ENCODE measurements around the gene NAA25.
"Not testable (repeated sequence)": the region's sequence is repeated elsewhere in the genome, so short reads cannot be mapped to it uniquely, and the experiment has no call there.

The NAA25 gene

GRCh38 chr12:112107306-112108201 lies 1.0 kb downstream of the NAA25 start:
- no peak for DNase-seq (ENCODE audit: low spot score)
- peaks cover 37% of the 10 kb centered on the region for H3K4me1 Mint-ChIP-seq (ENCODE audit: low read depth)

GRCh38 chr12:112105891-112106290 lies 2.7 kb downstream of the NAA25 start:
- H3K27me3 Mint-ChIP-seq (ENCODE audit: low read depth) = no peaks in the 10 kb centered on the region
- H3K4me1 Mint-ChIP-seq (ENCODE audit: low read depth) = peaks cover 44% of the 10 kb centered on the region
- peak overlapping the region; percentile 24 for H3K27ac Mint-ChIP-seq
- H3K4me3 Mint-ChIP-seq = peak overlapping the region; percentile 7
- H3K9me3 Mint-ChIP-seq = no peaks in the 10 kb centered on the region
- DNase-seq (ENCODE audit: low spot score) = no peak
- H3K36me3 Mint-ChIP-seq (ENCODE audit: low read depth) = peaks cover 19% of the 10 kb centered on the region

More at GRCh38 chr12:112107306-112108201, 1.0 kb downstream of the NAA25 start:
- Mint-ChIP-seq H3K4me3 (peak overlapping the region; percentile 97), H3K9me3 (no peaks in the 10 kb centered on the region), H3K36me3 (ENCODE audit: low read depth) (peaks cover 12% of the 10 kb centered on the region), H3K27me3 (ENCODE audit: low read depth) (no peaks in the 10 kb centered on the region), H3K27ac (peak overlapping the region; percentile 84)

- Mint-ChIP-seq H3K27me3 (ENCODE audit: low read depth) (no peaks in the 10 kb centered on the region), H3K4me1 (ENCODE audit: low read depth) (peaks cover 45% of the 10 kb centered on the region), H3K27ac (no peak overlapping the region), H3K9me3 (no peaks in the 10 kb centered on the region), H3K4me3 (no peak overlapping the region), H3K36me3 (ENCODE audit: low read depth) (peaks cover 32% of the 10 kb centered on the region)
- no peak for DNase-seq (ENCODE audit: low spot score)
Observed at GRCh38 chr12:112103758-112104503, 4.7 kb downstream of the NAA25 start.

DNA sequence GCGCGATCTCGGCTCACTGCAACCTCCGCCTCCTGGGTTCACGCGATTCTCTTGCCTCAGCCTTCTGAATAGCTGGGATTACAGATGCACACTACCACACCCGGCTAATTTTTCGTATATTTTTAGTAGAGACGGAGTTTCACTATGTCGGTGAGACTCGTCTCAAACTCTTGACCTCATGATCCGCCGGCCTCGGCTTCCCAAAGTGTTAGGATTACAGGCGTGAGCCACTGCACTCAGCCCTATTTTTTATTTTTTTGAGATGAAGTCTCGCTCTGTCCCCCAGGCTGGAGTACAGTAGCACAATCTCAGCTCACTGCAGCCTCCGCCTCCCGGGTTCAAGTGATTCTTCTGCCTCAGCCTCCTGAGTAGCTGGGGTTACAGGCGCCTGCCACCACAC lies 5.8 kb downstream of the NAA25 start:
- Mint-ChIP-seq H3K4me1 (ENCODE audit: low read depth) (peaks cover 44% of the 10 kb centered on the region), H3K36me3 (ENCODE audit: low read depth) (peaks cover 36% of the 10 kb centered on the region)
- H3K4me3 Mint-ChIP-seq; H3K9me3 Mint-ChIP-seq; H3K27me3 Mint-ChIP-seq (ENCODE audit: low read depth); H3K27ac Mint-ChIP-seq; DNase-seq (ENCODE audit: low spot score): not testable (repeated sequence)

DNA sequence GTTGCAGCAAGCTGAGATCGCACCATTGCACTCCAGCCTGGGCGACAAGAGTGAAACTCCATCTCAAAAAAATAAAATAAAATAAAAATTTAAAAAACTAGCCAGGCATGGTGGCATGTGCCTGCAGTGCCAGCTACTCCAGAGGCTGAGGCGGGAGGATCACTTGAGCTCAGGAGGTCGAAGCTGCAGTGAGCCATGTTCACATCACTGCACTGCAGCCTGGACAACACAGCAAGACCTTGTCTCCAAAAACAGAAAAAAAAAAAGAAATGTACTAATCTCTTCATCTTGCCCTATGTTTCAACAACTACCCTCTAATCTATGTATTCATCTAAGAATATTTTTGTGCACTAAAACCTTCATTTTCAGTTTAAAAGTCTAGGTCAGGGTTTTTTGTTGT lies 6.5 kb downstream of the NAA25 start:
- no peaks in the 10 kb centered on the region for H3K27me3 Mint-ChIP-seq (ENCODE audit: low read depth)
- H3K9me3 Mint-ChIP-seq = no peaks in the 10 kb centered on the region
- H3K4me3 Mint-ChIP-seq = no peak overlapping the region
- H3K4me1 Mint-ChIP-seq (ENCODE audit: low read depth) = peaks cover 40% of the 10 kb centered on the region
- DNase-seq (ENCODE audit: low spot score) = no peak
- H3K36me3 Mint-ChIP-seq (ENCODE audit: low read depth) = peaks cover 37% of the 10 kb centered on the region
- H3K27ac Mint-ChIP-seq = no peak overlapping the region

DNA sequence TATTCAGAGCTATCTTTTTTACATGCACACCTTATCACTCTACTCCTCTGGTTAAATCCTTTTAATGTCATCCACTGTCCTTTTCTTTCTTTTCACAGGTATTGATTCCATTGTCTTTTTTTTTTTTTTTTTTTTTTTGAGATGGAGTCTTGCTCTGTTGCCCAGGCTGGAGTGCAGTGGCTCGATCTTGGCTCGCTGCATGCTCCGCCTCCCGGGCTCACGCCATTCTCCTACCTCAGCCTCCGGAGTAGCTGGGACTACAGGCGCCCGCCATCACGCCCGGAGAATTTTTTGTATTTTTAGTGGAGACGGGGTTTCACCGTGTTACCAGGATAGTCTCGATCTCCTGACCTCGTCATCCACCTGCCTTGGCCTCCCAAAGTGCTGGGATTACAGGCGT lies 8.1 kb downstream of the NAA25 start:
- not testable (repeated sequence) for H3K4me3 Mint-ChIP-seq; H3K27ac Mint-ChIP-seq; H3K9me3 Mint-ChIP-seq; DNase-seq (ENCODE audit: low spot score); H3K27me3 Mint-ChIP-seq (ENCODE audit: low read depth)
- peaks cover 38% of the 10 kb centered on the region for H3K36me3 Mint-ChIP-seq (ENCODE audit: low read depth)
- peaks cover 42% of the 10 kb centered on the region for H3K4me1 Mint-ChIP-seq (ENCODE audit: low read depth)

DNA sequence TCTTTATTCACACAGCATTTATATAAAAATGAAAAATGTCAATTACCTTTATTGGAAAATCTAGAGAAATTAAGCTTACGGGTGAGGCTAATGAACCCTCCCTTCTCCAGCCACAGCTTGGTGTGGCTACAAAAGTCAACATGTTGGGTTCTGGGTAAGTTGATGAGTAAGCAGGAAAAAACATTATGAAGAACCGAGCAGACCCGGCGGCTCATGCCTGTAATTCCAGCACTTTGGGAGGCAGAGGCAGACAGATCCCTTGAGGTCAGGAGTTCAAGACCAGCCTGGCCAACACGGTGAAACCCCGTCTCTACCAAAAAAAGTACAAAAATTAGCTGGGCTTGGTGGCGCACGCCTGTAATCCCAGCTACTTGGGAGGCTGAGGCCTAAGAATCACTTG lies 10.9 kb downstream of the NAA25 start:
- DNase-seq (ENCODE audit: low spot score) = no peak
- Mint-ChIP-seq H3K27ac (no peak overlapping the region), H3K36me3 (ENCODE audit: low read depth) (peaks cover 38% of the 10 kb centered on the region), H3K27me3 (ENCODE audit: low read depth) (no peaks in the 10 kb centered on the region), H3K4me3 (no peak overlapping the region), H3K4me1 (ENCODE audit: low read depth) (peaks cover 31% of the 10 kb centered on the region), H3K9me3 (no peaks in the 10 kb centered on the region)

DNA sequence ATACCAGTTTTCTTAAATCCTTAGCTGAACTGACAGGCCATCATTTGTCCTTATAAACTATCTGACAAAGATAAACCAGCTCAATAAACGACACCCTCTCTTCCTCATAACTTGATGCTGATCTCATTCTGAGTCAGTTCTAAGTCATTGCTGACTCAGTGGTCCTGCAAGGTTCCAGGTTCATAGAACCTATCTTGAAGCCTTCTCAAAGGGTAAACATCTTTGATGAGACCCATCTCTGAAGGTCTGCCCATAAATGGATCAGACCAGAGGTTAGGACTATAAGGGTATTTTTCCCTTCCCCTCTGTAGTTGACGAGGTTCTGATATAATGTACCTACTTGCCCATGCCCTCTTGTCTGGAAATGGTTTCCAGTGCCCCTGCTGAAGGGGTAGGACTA lies 11.9 kb downstream of the NAA25 start:
- H3K27ac Mint-ChIP-seq = peak overlapping the region; percentile 70
- DNase-seq (ENCODE audit: low spot score) = peak; percentile 30
- H3K27me3 Mint-ChIP-seq (ENCODE audit: low read depth) = no peaks in the 10 kb centered on the region
- peak overlapping the region; percentile 29 for H3K4me3 Mint-ChIP-seq
- peaks cover 27% of the 10 kb centered on the region for H3K4me1 Mint-ChIP-seq (ENCODE audit: low read depth)
- peaks cover 37% of the 10 kb centered on the region for H3K36me3 Mint-ChIP-seq (ENCODE audit: low read depth)
- no peaks in the 10 kb centered on the region for H3K9me3 Mint-ChIP-seq

DNA sequence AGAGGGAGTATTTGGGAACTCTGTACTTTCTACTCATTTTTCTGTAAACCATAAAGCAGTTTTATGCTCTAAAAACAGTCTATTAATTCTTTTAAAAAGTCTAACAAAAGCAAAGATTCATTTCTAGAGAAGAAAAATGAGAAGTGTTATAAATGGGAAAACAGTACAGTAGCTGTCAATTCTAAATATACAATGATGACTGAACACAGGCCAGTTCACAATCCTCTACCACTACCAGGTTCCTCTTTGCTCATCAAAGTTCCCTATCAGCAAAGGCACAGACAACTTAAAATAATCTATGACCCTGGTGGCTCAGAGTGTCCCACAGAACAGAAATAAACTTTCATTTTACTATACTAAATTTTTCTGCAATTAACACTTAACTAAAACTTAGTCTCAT lies 12.5 kb downstream of the NAA25 start:
- DNase-seq (ENCODE audit: low spot score) = no peak
- H3K4me1 Mint-ChIP-seq (ENCODE audit: low read depth) = peaks cover 25% of the 10 kb centered on the region
- no peaks in the 10 kb centered on the region for H3K9me3 Mint-ChIP-seq
- peaks cover 42% of the 10 kb centered on the region for H3K36me3 Mint-ChIP-seq (ENCODE audit: low read depth)
- H3K27ac Mint-ChIP-seq = peak overlapping the region; percentile 22
- no peaks in the 10 kb centered on the region for H3K27me3 Mint-ChIP-seq (ENCODE audit: low read depth)
- peak overlapping the region; percentile 29 for H3K4me3 Mint-ChIP-seq

GRCh38 chr12:112091563-112091962 lies 17.0 kb downstream of the NAA25 start:
- no peaks in the 10 kb centered on the region for H3K9me3 Mint-ChIP-seq
- H3K36me3 Mint-ChIP-seq (ENCODE audit: low read depth) = peaks cover 41% of the 10 kb centered on the region
- H3K27ac Mint-ChIP-seq = no peak overlapping the region
- H3K27me3 Mint-ChIP-seq (ENCODE audit: low read depth) = no peaks in the 10 kb centered on the region
- H3K4me1 Mint-ChIP-seq (ENCODE audit: low read depth) = peaks cover 21% of the 10 kb centered on the region
- no peak overlapping the region for H3K4me3 Mint-ChIP-seq
- no peak for DNase-seq (ENCODE audit: low spot score)

DNA sequence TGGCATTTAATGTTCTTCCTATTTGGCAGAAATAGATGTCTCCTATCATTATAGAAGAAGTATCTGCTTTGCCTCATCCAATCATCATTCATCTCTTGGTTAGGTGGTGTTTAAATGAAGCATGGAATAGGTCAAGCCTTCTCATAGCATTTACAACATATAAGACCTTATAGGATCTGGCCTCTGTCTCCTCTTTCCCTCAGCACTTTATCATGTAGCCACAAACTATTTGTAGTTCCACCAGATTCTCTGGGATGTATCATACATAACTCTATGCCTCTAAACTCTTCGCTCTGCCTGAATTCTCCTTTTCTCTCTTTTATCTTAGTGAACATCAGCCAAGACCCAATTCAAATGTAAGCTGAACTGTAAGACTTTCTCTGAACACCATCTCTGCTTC lies 20.7 kb downstream of the NAA25 start:
- peaks cover 51% of the 10 kb centered on the region for H3K36me3 Mint-ChIP-seq (ENCODE audit: low read depth)
- no peaks in the 10 kb centered on the region for H3K27me3 Mint-ChIP-seq (ENCODE audit: low read depth)
- DNase-seq (ENCODE audit: low spot score) = no peak
- no peaks in the 10 kb centered on the region for H3K9me3 Mint-ChIP-seq
- H3K27ac Mint-ChIP-seq = peak overlapping the region; percentile 55
- peaks cover 18% of the 10 kb centered on the region for H3K4me1 Mint-ChIP-seq (ENCODE audit: low read depth)
- H3K4me3 Mint-ChIP-seq = no peak overlapping the region

GRCh38 chr12:112087055-112087850 lies 21.3 kb downstream of the NAA25 start:
- Mint-ChIP-seq H3K4me1 (ENCODE audit: low read depth) (peaks cover 20% of the 10 kb centered on the region), H3K27ac (peak overlapping the region; percentile 12), H3K36me3 (ENCODE audit: low read depth) (peaks cover 54% of the 10 kb centered on the region), H3K4me3 (no peak overlapping the region), H3K27me3 (ENCODE audit: low read depth) (no peaks in the 10 kb centered on the region), H3K9me3 (no peaks in the 10 kb centered on the region)
- DNase-seq (ENCODE audit: low spot score) = no peak

DNA sequence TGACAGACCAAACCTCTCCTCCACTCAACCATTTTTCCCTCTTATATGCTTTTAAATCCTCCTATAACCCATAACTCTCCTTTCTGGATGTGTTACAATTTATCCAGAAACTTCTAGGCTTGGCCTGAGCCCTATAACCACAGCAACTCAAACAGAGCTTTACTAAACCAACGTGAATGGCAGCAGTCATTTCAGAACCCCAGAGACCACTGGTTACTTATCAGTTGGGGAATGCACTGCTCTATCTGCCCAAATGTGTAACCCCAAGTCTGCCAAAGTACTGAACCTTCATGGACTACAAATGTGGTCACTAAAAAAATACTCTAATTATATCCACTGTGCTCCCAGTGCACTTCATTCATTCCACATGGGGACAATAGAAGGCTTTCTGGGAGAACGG lies 42.0 kb downstream of the NAA25 start:
- H3K36me3 Mint-ChIP-seq (ENCODE audit: low read depth) = peaks cover 47% of the 10 kb centered on the region
- no peak overlapping the region for H3K27ac Mint-ChIP-seq
- H3K9me3 Mint-ChIP-seq = no peaks in the 10 kb centered on the region
- no peak overlapping the region for H3K4me3 Mint-ChIP-seq
- no peaks in the 10 kb centered on the region for H3K27me3 Mint-ChIP-seq (ENCODE audit: low read depth)
- peaks cover 3% of the 10 kb centered on the region for H3K4me1 Mint-ChIP-seq (ENCODE audit: low read depth)
- no peak for DNase-seq (ENCODE audit: low spot score)

DNA sequence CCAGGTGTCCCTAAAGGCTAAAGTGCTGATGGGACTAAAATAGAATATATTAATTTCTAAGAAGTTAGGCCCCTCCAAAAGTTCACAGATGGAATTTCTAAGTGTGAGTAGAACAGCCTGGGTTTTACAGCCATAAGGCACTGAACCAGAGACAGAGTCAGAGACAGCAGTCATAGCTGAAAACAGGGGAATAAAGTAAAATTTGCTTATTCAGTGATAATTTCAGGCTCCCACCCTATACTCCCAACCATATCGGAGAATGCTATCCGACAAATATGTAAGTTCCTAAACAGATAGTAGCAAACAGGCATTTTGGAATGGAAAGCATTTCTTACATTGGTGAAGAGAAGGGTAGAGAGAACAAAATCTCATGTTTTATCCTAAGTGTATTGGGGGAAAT lies 45.3 kb downstream of the NAA25 start:
- peaks cover 54% of the 10 kb centered on the region for H3K36me3 Mint-ChIP-seq (ENCODE audit: low read depth)
- no peaks in the 10 kb centered on the region for H3K9me3 Mint-ChIP-seq
- no peak overlapping the region for H3K4me3 Mint-ChIP-seq
- peaks cover 3% of the 10 kb centered on the region for H3K4me1 Mint-ChIP-seq (ENCODE audit: low read depth)
- DNase-seq (ENCODE audit: low spot score) = no peak
- no peaks in the 10 kb centered on the region for H3K27me3 Mint-ChIP-seq (ENCODE audit: low read depth)
- no peak overlapping the region for H3K27ac Mint-ChIP-seq
